Measurements from ENCODE around the gene NINJ1.

DNA sequence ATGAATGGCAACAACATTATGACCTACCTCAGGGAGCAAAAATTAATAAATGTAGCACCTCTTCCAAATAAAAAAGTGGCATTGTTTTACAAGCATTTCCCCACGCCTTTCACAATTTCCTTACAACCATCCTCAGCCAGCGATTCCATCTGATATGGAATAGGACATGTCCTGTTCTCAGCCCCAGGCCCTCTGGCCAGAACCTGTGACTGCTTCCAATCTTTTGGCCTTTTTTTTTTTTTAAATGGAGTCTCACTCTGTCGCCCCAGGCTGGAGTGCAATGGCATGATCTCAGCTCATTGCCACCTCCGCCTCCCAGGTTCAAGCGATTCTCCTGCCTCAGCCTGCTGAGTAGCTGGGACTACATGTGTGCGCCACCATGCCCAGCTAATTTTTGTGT, 33.1 kb upstream of the NINJ1 start:
- TF ChIP-seq, protein P1, sequence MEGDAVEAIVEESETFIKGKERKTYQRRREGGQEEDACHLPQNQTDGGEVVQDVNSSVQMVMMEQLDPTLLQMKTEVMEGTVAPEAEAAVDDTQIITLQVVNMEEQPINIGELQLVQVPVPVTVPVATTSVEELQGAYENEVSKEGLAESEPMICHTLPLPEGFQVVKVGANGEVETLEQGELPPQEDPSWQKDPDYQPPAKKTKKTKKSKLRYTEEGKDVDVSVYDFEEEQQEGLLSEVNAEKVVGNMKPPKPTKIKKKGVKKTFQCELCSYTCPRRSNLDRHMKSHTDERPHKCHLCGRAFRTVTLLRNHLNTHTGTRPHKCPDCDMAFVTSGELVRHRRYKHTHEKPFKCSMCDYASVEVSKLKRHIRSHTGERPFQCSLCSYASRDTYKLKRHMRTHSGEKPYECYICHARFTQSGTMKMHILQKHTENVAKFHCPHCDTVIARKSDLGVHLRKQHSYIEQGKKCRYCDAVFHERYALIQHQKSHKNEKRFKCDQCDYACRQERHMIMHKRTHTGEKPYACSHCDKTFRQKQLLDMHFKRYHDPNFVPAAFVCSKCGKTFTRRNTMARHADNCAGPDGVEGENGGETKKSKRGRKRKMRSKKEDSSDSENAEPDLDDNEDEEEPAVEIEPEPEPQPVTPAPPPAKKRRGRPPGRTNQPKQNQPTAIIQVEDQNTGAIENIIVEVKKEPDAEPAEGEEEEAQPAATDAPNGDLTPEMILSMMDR (IDR thresholded peaks at IDR 0.05; ENCODE audit: insufficient read depth, low read length, poor library complexity, severe bottlenecking), result no peak
- no peak for TF ChIP-seq EZH2phosphoT487 (conservative IDR thresholded peaks at IDR 0.05; ENCODE audit: low read length)

All from SU-DHL-6 (cell line).